ENCODE data around the gene SYPL1.

The SYPL1 gene

GRCh38 chr7:106121189-106121810 lies 9.2 kb upstream of the SYPL1 start:
- DNase-seq, result no peak

GRCh38 chr7:106120500-106120899 lies 8.4 kb upstream of the SYPL1 start:
- no peak for DNase-seq

DNA sequence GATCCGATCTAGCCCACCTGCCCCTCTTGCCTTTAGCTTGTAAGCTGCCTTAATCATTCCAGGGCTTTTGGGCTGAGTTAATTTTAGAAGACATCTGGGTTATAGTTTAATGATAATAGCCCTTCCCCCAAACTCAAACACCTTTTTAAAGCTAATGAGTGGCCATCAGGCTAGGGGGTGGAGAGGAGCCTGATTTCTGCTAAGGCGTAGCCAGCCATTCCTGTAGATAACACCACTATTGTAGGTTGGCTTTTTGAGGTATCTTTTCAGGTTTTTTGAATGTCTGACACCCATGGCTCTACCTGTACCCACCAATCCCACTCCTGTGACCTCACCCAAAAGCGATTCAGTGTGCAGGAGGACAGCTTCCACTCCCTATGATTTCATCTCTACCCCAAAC lies 7.6 kb upstream of the SYPL1 start:
- no peak for DNase-seq

DNA sequence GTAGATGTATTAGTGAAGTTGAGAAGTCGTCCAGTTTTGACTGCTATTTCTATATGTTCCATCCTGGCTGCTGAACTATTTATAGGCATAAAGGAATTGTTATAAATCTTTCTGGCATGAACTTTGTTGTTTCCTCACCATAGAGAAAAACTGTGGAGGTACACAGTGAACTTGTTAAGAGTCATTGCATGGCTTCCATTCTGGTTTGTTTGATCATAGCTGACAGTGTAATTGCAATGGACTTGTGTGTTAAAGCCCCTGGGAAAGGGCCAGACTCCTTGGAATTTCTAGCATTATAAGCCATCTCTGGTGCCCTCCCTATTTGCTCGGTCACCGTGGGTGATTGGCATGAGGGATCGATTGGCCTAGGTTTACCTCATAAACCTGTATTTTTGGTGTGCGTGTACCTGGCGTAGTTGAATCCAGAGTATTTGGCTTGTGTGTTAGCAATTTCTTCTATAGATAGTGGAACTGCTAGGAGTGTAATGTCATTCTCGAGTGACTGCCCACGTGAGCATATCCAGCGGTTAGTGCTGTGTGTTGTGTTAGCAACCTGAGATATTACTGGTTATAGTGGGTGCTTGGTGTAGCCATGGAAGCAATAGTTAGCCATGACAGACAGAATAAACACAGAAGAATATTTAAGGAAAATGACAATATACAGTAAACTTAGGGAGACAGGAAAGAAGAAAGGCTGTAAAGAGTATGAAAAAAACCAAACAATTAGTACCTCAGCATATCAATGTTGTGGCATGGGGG lies 5.9 kb upstream of the SYPL1 start:
- DNase-seq, result no peak

DNA sequence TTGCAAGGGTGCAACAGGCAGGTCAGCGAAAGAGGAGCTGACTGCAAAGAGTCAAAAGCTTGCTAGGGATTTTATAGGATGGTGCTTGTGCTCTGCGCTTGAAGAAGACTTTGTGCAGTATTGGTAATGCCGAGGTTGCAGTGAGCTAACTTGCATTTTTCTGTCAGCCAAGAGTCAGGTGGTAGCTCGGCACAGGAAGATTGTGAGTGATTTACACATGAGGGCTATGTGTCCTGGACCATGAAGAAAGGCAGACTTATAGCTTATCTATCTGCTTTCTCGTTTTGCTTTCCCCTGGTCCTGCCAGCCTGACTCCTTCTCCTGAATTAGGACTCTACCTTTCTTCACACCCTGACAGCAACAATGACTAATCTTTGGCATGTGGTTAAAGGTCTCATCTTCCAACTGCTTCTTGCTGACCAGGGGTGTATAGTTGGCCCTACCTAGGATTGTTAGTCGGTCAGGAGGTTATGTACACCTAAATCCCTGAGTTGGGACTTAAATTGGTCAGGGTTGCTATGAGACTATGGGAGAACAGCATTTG lies 4.1 kb upstream of the SYPL1 start:
- no peak for DNase-seq

DNA sequence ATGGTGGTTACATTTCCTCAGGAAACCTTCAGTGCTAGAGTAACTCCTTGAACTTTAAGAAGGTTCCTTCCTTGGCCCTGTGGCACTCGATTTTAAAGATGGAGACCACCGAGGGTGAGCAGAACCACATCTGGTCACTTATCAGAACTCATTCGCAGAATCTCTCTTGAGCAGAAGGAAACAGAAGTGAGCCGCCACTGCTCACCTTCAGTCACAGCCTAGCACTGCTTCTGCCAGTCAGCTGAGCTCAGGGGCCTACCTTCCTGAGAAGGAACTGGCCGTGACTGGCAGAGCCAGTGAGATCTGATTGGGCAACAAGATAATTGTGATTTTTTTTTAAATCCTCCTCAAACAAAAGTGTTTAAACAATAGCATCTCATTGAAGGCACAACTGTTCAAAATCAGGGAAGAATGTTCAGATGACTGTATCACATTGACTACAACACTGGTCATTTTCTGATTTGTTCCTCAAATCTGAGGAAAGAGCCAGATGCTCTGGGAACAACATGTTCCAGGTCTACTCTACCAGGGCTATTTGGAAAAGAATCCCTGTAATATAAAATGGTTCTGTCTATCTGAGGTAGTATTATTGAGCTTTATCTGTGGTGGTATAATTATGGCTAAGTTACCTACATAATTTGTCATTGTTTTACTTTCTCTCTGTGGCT lies 2.7 kb upstream of the SYPL1 start:
- no peak for DNase-seq

DNA sequence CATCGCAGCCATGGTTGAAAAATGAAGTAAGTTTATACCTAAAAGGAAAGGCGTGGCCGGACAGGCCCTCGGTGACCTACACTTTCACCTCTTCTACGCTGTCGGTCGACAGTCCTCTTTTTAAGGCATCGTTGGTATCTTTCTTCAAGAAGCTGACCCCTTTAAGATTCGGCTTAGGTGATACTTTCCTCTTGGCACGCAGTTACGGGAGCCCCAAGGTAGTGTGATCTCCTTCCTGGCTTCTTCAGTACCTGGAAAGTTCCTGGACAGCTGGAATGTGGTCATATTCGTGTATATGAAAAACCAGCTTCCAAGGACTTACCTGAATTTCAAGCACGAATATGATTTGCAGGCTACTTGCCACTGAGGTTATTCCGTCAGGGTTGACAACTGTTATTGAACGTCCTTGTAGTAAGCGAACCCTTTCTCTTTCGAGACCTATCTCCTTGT lies 885 bp upstream of the SYPL1 start:
- DNase-seq, result no peak

- DNase-seq, result no peak
These were observed 426 bp downstream of the SYPL1 start for GRCh38 chr7:106111655-106112117.

- no peak for DNase-seq
These were observed 1.0 kb downstream of the SYPL1 start for GRCh38 chr7:106110885-106111654.

- DNase-seq, result no peak
These were observed 1.9 kb downstream of the SYPL1 start for GRCh38 chr7:106110238-106110560.

GRCh38 chr7:106109521-106110237 lies 2.4 kb downstream of the SYPL1 start:
- no peak for DNase-seq

DNA sequence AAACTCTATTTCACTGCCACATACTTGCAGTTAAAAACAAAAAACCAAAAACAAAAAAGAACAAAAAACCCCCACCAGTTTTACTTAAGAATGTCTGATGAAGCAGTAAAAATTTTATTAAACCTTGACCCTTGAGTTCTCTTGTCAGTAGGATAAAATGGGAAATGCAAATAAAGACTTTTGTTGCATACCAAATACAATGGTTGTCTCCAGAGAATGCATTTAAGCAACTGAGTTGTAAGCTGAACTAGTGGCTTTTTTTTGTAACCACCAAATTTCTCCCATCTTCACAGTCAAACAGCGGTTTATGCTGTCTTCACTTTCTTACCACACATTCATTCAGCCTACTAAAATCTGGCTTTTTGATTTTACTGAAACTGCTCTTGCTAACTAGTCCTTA lies 3.1 kb downstream of the SYPL1 start:
- no peak for DNase-seq

- DNase-seq, result no peak
These were observed 7.3 kb downstream of the SYPL1 start for GRCh38 chr7:106104721-106105260.

DNA sequence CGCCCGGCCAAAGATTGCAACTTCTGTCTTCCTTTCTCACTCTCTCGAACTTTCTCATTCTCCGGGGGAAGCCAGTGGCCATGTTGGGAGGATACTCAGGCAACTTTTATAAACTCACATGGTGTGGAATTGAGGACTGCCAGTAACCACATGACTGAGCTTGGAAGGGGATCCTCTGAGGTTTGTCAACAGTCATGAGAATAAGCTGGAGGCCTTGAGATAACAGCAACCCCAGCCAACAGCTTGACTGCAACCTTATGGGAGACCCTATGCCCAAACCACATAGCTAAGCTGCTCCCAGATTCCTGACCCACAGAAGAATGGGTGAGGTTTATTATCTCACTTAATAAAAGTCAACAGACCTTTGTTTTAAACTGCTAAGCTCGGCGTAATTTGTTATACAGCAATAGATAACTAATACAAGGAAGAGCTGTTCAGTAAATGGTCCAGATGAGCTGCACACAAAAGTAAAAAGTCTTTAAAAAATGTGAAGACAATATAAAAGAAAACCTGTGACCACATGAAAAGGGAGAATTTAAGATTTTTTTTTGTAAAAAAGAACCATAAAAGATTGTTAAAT lies 9.6 kb downstream of the SYPL1 start:
- DNase-seq, result no peak

GRCh38 chr7:106101726-106102125 lies 10.4 kb downstream of the SYPL1 start:
- DNase-seq, result no peak

DNA sequence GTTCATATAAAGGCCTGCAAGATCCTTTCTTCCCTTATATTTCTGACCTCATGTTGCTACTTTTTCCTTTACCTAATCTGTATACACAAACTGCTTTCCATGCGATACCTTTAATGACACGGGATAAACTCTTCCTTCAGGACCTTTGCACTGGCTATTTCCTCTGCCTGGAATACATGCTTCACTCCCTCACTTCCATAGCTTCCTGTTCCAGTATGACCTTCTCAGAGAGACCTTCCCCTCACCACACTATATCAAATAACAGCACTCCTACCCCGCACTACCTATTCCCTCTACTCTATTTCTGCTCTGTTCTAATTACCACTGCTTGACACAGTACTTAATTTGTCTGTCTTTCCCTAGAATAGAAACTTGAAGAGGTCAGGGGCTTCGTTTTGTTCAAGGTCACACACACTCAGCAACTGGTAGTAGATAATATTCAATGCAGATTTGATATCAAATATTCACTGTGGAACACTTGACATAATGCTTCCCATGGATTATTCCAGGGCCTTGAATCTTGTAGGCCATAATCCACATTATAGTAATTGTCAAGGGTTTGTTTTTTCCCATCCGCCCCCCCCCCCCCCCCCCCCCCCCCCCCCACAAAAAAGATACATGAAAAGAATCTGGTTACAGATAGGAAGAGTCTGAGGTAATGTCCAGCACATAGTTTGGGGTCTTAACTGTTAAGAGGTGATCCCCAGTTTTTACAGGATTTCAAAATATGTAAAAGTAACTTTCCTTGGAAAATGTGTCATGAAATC lies 11.1 kb downstream of the SYPL1 start:
- DNase-seq, result no peak

- no peak for DNase-seq
These were observed 12.6 kb downstream of the SYPL1 start for GRCh38 chr7:106099539-106099938.

DNA sequence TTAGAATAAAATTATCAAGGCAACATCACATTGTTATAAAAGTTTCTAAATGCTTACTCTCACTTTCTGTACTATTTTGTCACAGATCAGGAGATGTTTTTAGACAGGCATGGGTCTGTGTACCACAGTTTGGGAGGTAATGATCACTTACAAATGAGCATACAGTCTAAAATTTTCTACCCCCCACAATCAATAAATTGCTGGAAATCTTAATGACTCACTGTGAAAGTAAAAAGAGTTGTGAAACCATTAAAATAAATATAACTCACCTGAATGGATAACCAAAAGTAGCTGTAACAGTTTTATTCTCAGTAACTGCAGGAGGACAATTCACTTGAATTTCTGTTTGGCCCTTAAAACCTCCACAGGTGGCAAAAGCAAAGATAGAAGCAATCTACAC lies 13.2 kb downstream of the SYPL1 start:
- no peak for DNase-seq

- no peak for DNase-seq
These were observed 16.5 kb downstream of the SYPL1 start for GRCh38 chr7:106095634-106096033.

- no peak for DNase-seq
These were observed 17.3 kb downstream of the SYPL1 start for GRCh38 chr7:106094780-106095179.

DNA sequence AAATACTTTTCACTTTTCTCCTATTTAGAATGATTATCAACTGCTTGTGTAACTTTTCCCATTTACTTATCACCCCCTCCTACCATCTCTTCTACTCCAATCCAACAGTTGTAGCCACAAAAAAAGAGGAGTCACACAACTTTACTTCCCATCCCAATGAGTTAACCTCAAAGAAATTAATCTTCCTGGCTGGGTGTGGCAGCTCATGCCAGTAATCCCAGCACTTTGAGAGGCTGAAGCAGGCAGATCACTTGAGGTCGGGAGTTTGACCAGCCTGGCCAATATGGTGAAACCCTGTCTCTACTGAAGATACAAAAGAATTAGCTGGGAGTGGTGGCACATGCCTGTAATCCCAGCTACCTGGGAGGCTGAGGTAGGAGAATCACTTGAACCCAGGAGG lies 19.9 kb downstream of the SYPL1 start:
- no peak for DNase-seq
